Midbrain (tissue), 1 donor: Measurements from ENCODE around the gene SYF2.

Source experiments
- DNase-seq: peaks from one replicate; lab custom pipeline; 2025; lab: John Stamatoyannopoulos, UW

The SYF2 gene

DNA sequence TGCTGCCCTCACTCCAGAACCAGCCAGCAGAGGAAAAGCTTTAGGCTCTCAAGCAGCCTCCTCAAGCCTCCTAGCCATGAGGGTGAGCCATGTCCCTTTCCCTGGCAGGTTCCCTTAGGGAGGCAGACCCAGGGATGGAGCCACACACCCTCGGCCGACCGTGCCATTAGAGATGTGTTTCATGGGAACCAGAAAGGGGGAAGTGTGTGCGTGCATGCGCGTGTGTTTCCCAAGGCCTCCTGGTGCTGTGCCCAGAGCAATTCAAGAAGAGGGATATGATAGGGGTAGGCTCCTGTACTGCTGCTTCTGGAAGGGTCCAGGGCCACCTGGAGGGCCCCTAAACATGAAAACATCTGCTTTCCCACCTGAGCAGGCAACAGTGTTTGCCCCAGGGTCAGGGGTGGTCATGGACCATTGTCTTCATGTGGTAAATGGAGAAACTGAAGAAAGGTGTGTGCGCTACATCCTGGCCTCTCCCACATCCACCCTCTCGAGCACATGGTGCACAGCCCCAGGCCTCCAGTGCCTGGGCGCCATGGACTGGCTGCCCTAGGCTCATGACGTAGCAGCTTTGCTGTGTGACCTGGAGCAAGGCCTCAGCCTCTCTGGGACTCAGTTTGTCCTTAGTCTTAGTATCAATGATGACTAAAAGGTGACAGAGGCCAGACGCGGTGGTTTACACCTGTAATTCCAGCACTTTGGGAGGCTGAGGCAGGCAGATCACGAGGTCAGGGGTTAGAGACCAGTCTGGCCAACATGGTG is 48.1 kb downstream of the SYF2 start:
- no peak for DNase-seq

DNA sequence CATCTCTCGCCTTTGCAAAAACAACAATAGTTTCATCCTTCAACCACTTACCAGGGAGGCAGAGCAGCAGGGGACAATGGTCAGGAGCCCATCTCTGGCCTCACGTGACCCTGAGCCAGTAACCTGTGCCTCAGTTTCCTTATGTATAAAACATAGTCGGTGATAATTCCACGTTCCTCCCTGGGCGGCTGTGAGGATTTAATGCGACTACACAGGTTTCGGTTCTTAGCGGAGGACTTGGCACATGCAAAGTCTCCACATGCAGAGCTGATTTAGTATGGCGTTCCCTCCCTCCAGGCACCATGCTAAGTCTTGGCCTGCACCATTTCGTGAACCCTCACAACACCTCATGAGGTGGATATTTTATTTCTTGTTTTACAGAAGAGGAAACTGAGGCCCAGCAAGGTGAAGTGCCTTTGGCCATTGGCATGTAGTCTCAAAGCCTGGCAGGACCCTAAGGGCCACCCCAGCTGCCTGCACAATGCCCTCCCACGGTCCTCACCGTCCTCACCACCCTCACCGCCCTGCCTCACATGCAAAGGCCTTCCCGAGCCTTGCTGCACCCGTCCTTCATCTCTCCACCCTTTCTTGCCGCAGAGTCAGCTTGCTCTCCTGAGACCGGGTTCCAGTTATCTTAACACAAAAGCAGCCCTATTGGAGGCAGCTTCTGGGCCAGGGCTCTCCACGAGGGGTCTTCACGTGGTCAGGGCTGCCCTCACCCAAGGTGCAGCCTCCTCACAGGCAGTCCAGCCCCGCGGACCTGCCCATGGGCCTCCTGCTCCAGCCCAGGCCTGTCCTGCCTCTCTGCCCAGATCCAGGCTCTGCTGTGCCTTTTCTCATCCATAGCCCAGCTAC is 48.9 kb downstream of the SYF2 start:
- no peak for DNase-seq

DNA sequence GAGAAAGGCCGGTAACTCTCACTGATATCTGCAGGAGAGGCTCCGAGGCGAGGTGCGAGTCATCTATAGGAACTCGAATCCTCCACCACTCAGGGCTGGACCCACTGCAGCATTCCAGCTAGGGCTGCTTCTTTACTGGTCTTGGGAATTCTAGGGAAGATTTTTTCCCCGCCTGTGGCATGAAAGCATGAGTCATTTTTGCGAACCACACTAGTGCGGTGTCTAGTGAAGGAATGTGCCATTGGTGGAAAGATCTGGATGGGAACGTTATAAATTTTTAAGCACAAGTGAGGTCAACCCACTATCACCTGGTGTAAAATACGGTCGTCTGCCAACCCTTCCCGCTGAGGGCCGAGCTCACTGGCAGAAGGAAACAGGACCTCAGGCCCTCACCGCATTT is 49.7 kb downstream of the SYF2 start:
- no peak for DNase-seq

DNA sequence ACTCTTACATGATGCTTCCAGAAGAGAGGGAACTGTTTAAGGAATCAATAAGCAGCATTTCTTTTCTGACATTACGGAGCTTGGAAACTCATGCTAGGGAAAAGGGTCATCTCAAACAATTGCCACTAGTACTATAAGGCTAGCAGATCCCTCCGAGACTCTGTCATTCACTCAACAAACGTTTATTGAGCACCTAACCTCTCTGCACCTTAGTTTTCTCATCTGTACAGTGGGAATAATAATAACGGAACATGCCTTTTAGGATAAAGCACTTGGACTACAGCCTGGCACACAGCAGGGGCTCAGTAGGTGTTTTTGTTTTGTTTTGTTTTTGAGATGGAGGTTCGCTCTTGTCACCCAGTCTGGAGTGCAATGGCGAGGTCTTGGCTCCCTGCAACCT is 51.3 kb downstream of the SYF2 start:
- no peak for DNase-seq

DNA sequence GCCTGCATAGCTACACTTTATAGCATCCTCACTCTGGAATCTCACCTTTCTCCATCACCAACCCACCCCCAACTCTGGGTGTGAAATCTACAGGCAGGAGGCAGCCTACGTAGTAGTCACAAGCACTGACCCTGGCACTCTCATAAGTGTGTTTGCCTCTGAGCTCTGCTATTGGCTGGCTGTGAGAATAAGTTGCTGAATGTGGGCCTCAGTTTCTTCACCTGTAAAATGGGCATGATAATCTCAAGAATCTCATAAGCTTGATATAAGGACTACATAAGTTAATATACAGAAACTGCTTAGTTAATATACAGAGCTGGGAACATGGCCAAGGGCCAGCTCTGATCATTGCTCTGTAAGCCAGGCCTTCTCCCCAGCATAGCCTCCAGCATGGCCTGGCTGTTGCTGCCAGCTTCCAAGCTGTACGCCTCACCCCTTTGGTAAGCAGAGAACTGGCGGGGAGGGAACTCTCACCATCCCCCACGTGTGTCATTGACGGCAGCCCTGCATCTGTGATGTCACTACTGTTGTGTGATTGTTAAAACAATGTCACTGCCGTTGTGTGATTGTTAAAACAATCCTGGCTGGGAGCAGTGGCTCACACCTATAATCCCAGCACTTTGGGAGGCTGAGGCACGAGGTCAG is 53.3 kb downstream of the SYF2 start:
- DNase-seq: no peak

DNA sequence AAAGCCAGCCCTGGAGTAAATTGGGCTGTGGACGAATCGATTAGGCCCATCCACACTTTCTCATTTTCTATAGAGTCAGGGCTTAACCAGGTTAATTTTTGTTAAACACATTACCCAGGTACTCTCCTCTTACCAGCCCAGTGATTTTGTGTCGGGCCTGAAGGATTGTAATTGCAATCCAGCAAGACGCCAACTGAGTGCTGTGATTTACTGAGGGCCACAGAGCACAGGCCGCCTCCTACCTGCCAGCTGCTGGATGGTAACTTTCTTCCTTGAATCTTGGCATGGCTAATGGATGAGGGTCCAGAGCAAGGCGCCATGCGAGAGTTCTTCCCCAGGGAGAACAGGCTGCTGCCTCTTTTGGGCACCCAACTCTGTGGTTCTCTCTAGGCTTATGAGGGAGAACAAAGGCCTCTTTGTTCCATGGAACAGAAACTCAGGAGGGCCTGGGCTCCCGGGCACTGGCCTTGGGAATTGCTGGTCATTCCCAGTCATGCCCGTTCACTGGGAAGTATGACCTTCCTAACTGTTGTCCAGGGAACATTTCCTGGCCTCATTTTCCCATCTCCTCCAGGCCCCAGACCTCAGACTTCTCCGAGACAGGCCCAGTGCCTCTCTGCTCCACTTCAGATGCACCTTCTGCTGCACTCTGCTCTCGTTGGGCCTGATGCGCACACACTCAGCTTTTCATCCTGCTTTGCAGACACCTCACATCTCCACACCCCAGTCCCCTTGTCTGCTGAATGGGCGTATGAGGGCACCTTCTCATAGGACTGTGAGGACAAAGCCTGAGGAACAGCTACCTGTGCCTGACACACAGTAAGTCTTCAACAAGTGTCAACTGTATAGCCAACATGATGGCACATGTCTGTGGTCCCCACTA is 57.3 kb downstream of the SYF2 start:
- DNase-seq: peak; percentile 70

DNA sequence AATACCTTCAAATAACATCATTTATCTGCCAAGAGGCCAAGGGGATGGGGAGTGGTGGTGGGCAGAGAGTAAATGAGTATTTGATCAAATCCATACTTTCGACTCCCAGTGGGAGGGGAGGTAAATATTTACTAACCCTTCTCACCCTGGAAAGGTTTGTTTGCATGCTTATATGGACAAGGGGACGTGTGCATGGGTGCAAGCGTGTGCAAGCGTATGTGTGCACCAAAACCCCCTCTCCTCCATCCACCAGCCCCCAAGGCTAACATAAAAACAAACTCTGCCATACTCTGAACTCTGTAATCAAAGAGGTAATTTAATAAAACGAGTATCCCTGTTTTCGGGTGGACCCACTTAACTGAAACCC is 58.0 kb downstream of the SYF2 start:
- no peak for DNase-seq

DNA sequence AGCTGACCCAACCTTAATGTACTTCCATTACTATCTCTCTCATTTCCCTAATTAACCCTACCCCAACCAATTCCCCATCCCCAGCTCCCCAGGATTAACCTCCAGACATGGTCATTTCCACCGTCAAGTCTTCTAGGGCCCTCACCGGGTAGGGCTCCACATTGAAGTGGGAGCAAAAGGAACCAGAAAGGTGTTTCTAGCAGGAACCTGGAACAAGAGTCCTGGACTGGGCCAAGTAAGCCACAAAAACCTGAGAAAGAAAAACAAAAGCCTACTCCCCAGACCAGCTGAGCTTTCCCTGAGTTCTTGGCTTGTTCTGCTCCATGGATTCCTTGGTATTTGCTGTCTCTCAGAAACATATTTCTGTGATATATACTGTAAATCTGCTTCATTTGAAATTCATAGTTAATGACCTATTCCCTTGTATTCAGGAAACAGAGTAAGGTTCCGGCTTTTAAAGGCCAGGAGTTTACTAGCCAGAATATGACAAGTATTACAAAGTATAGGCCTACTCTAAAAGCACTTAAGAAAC is 58.4 kb downstream of the SYF2 start:
- DNase-seq: no peak
